Duodenal mucosa (tissue), 2 donors: ENCODE data around the gene BMPR1B.

Experiments
- H3K27ac ChIP-seq: one replicate; pipeline ENCODE4 v1.7.0; 2013; ENCODE audit warnings: low read depth, low read length
- H3K27me3 ChIP-seq, 2 donors: one replicate each; pipeline ENCODE4 v1.7.0; 2013; ENCODE audit warnings: low read length in 2 of 2, control low read depth in 1 of 2; ENCODE audit not compliant: insufficient read depth in 2 of 2, control insufficient read depth in 1 of 2
- H3K36me3 ChIP-seq, 2 donors: one replicate each; pipeline ENCODE4 v1.7.0; 2013; ENCODE audit warnings: low read length in 2 of 2, control low read depth in 1 of 2; ENCODE audit not compliant: insufficient read depth in 2 of 2, control insufficient read depth in 1 of 2
- H3K4me1 ChIP-seq, 2 donors: one replicate each; pipeline ENCODE4 v1.7.0; 2013; ENCODE audit warnings: low read length in 2 of 2, control low read depth in 1 of 2; ENCODE audit not compliant: insufficient read depth in 2 of 2, control insufficient read depth in 1 of 2
- H3K4me3 ChIP-seq, 2 donors: one replicate each; pipeline ENCODE4 v1.7.0; 2013; ENCODE audit warnings: low read length in 2 of 2, low read depth in 1 of 2
- H3K9ac ChIP-seq, 2 donors: one replicate each; pipeline ENCODE4 v1.7.0; 2013; ENCODE audit warnings: low read length in 2 of 2, low read depth in 1 of 2
- H3K9me3 ChIP-seq, 2 donors: one replicate each; pipeline ENCODE4 v1.7.0; 2013; ENCODE audit warnings: low read length in 2 of 2, control low read depth in 1 of 2; ENCODE audit not compliant: control insufficient read depth in 1 of 2

BMPR1B gene

DNA sequence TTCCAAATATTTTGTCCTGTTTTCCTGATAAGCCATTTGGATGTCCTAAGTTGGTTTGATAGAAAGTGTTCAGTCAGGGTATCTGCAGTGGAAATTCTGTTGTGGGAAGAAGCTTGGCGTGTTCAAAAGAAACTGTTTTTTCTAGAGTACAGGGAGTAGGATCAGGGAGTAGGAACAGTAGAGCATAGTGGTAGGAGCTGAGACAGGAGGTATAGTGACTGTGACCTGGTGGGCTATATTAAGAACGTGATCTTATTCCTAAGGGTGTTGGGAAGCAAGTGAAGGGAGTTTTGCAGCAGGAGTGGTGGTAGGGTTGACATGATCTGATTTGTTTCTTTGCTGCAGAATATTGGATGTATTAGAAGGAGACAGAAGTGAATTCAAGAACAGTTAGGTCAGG, 348.2 kb downstream of the BMPR1B start:
- H3K27ac ChIP-seq: no peak overlapping the region
- peaks cover 0 to 6% of the 10 kb centered on the region in 2 donors for H3K27me3 ChIP-seq
- no peaks in the 10 kb centered on the region for H3K36me3 ChIP-seq
- no peak overlapping the region for H3K4me3 ChIP-seq
- H3K9ac ChIP-seq: no peak overlapping the region
- no peaks in the 10 kb centered on the region for H3K9me3 ChIP-seq
- no peaks in the 10 kb centered on the region for H3K4me1 ChIP-seq

DNA sequence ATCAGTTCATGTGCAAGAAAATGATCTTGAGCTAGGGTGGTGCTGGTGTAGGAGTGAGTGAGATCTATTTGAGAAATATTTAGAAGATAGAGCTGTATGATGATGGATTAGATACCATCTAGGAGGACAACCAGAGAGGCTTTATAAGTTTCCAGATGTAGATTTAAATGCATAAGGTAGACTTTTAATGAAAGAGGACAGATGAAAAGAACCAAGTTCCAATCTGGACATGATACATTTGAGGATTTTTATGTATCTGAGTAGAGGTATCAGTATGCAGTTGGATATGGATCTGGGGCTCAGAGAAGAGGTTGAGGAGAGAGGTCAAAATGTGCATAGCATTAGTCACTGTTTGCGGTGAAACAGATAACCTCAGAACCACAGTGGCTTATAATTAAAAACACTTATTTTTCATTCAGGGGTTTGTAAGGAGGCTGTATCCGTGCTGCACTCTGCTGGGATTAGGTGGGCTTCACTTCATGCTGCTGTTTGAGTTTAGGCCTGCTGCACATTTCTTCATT, 348.7 kb downstream of the BMPR1B start:
- Histone ChIP-seq H3K27me3 (peaks cover 0 to 6% of the 10 kb centered on the region in 2 donors), H3K4me1 (no peaks in the 10 kb centered on the region), H3K4me3 (no peak overlapping the region), H3K9me3 (no peaks in the 10 kb centered on the region), H3K36me3 (no peaks in the 10 kb centered on the region), H3K27ac (no peak overlapping the region), H3K9ac (no peak overlapping the region)

DNA sequence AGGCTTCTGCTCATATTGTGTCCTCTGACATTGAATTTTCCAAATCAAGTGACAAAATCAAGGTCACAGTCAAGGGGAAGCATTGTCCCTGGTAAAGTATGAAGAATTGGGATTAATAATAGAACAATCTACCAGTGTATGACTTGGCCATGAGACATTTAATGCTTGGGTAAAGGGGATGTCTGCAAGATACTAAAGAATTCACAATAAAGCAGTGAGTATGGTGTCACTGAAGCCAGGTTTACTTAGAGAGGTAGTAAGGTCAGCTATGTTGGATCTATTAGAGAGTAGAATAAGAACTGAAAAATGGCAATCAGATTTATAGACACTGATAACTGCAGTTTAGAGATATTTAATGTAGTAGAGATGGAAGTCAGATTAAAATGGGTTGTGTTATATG, 349.2 kb downstream of the BMPR1B start:
- no peak overlapping the region for H3K4me3 ChIP-seq
- no peaks in the 10 kb centered on the region for H3K36me3 ChIP-seq
- H3K9me3 ChIP-seq: no peaks in the 10 kb centered on the region
- no peak overlapping the region for H3K27ac ChIP-seq
- H3K4me1 ChIP-seq: no peaks in the 10 kb centered on the region
- H3K27me3 ChIP-seq: peaks cover 0 to 6% of the 10 kb centered on the region in 2 donors
- H3K9ac ChIP-seq: no peak overlapping the region

DNA sequence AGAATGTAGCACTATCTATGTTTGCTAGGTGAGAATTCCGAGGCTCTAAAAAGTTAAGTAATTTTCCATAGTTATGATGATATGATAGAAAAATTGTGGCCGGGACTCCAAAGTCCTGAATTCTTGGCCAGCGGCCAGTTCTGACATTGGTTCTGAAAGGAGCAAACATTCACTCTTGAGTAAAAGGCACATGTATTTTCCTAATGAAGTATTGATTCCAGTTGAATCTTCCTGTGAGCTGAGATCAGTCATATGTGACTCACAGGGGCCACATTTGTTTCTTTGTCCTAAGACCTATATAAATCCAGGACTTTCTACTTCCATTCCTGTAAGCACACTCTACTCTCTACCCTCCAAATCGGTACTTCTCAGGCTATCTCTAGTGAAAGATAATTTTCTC, 349.9 kb downstream of the BMPR1B start:
- Histone ChIP-seq H3K9me3 (no peaks in the 10 kb centered on the region), H3K36me3 (no peaks in the 10 kb centered on the region), H3K4me3 (no peak overlapping the region), H3K27ac (no peak overlapping the region), H3K4me1 (no peaks in the 10 kb centered on the region), H3K9ac (no peak overlapping the region), H3K27me3 (peaks cover 0 to 6% of the 10 kb centered on the region in 2 donors)

DNA sequence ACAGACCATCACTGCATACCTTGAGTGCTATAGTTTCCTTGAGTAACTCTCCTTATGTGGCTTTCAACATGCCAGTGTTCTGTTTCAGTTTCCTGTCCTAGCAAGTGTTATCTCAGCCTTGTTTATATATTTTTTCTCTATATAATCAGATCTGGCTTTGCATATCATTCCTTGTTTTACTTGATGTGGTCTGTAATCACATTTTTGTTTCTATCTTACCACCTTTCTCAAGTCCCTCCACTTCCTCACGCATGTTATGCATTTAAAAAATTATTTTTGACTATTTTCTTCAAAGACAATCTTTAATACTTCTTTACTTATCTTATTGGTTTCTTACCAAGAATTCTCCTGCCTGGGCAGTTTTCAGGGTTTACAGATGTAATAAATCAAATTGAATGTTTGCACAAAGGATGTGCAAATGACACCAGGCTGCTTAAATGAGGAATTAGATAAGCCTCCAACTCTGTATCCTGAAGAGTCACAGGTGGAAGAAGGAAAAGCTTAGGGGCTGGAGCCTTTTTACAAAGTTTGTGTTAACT, 351.2 kb downstream of the BMPR1B start:
- no peaks in the 10 kb centered on the region for H3K4me1 ChIP-seq

DNA sequence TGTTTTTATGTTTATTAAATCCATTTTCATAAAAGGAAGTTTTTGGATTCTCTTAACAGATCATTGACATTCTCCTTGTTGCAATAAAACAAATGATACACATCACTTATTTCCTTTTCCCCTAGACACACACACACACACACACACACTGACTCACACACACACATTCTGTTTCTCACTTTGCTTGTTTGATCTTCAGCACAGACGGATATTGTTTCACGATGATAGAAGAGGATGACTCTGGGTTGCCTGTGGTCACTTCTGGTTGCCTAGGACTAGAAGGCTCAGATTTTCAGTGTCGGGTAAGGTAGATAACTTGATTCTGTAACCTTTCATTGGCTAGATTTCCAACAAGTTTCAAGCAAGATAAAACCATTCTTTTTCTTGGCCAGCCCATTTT, 356.8 kb downstream of the BMPR1B start:
- Histone ChIP-seq H3K9me3 (no peaks in the 10 kb centered on the region), H3K4me1 (no peaks in the 10 kb centered on the region), H3K9ac (no peak overlapping the region), H3K4me3 (no peak overlapping the region), H3K36me3 (no peaks in the 10 kb centered on the region), H3K27ac (no peak overlapping the region), H3K27me3 (no peaks in the 10 kb centered on the region)

More for the DNA sequence above, 351.2 kb downstream of the BMPR1B start:
- no peak overlapping the region for H3K9ac ChIP-seq
- H3K9me3 ChIP-seq: no peaks in the 10 kb centered on the region
- H3K4me3 ChIP-seq: no peak overlapping the region
- H3K27ac ChIP-seq: no peak overlapping the region
- peaks cover 0 to 6% of the 10 kb centered on the region in 2 donors for H3K27me3 ChIP-seq
- H3K36me3 ChIP-seq: no peaks in the 10 kb centered on the region

DNA sequence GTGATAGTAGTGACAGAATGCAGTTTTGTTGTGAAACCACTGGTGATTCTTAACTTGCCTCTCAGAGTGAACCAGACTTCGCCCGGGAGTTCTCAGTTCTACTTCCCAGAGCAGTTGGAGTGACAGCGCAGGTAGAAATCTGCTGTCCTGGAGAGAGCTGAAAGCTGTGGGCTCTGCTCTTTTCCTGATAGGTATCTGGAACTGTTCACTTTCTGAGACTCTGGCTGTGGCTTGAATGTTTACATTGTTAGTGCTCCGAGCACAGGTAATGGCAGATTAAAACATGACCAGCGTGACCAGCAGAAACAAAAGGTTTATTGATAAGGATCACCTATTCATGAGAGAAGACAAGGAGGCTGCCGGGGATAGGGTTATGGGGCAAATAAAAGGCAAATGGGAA, 360.7 kb downstream of the BMPR1B start:
- Histone ChIP-seq H3K36me3 (no peaks in the 10 kb centered on the region), H3K27ac (no peak overlapping the region), H3K27me3 (no peaks in the 10 kb centered on the region), H3K9ac (no peak overlapping the region), H3K4me1 (no peaks in the 10 kb centered on the region), H3K9me3 (no peaks in the 10 kb centered on the region), H3K4me3 (no peak overlapping the region)

DNA sequence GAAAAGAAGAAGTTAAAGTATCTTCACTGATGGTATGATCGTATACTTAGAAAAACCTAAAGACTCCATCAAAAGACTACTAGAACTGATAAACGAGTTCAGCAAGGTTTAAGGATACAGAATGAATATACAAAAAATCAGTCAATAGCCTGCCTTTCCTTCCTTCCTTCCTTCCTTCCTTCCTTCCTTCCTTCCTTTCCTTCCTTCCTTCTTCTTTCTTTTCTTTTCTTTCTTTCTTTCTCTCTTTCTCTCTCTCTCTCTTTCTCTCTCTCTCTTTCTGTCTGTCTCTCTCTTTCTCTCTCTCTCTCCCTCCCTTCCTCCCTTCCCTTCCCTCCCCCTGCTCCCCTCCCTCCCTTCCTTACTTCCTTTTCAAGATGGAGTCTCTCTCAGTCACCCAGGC, 362.7 kb downstream of the BMPR1B start:
- H3K36me3 ChIP-seq: no peaks in the 10 kb centered on the region
- H3K4me3 ChIP-seq: no peak overlapping the region
- H3K9ac ChIP-seq: no peak overlapping the region
- no peaks in the 10 kb centered on the region for H3K9me3 ChIP-seq
- no peaks in the 10 kb centered on the region for H3K4me1 ChIP-seq
- H3K27me3 ChIP-seq: no peaks in the 10 kb centered on the region
- H3K27ac ChIP-seq: no peak overlapping the region

DNA sequence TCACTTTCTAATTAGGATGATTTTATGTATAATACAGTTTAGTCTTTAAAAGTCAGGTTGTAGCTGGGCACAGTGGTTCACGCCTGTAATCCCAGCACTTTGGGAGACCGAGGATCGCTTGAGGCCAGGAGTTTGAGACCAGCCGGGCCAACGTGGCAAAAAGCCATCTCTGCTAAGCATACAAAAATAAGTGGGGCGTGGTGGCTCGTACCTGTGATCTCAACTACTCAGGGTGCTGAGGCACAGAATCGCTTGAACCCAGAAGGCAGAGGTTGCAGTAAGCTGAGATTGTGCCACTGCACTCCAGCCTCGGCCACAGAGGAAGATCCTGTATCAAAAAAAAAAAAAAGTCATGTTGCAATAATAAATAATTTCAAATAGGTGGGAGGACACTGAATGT, 364.2 kb downstream of the BMPR1B start:
- no peak overlapping the region for H3K4me3 ChIP-seq
- no peaks in the 10 kb centered on the region for H3K4me1 ChIP-seq
- H3K27ac ChIP-seq: no peak overlapping the region
- H3K9ac ChIP-seq: no peak overlapping the region
- no peaks in the 10 kb centered on the region for H3K9me3 ChIP-seq
- H3K36me3 ChIP-seq: no peaks in the 10 kb centered on the region
- H3K27me3 ChIP-seq: no peaks in the 10 kb centered on the region

DNA sequence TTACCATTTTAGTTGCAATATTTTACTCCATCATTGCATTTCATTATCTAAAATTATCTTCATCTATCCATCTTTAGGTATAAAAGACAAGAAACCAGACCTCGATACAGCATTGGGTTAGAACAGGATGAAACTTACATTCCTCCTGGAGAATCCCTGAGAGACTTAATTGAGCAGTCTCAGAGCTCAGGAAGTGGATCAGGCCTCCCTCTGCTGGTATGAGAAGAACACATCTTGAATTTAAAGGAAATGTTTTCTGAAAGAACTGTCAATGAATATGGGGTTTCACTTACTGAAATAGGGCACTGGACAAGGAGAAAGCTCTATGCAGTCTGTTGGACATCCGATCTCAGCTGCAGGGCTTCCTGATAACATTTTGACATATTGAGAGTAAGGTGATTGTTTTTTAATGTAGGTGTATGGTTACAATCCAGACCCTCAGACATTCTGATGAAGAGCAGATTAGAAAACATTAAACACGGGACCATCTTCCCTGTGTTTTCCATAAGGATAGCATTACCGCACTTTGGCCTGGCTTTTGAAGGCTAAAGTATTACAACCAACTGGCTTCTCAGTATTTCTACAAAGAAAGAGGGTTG, 367.2 kb downstream of the BMPR1B start:
- Histone ChIP-seq H3K4me3 (no peak overlapping the region), H3K4me1 (no peaks in the 10 kb centered on the region), H3K27me3 (no peaks in the 10 kb centered on the region), H3K9me3 (no peaks in the 10 kb centered on the region), H3K9ac (no peak overlapping the region), H3K36me3 (no peaks in the 10 kb centered on the region), H3K27ac (no peak overlapping the region)
